ENCODE measurements around the gene GGT5. TPM values are rescaled to one million over a fixed set of nuclear protein-coding genes. Genes with fewer than 3 reads are reported as not detected.
"Not testable (repeated sequence)": the region's sequence is repeated elsewhere in the genome, so short reads cannot be mapped to it uniquely, and the experiment has no call there.

The GGT5 gene
- polyA plus RNA-seq, 3 donors = 13.5 to 16.5 (median 16.5) TPM

GRCh38 chr22:24206460-24207263, 38.2 kb downstream of the GGT5 start:
- DNase-seq (ENCODE audit: low read depth in 3 of 3, low spot score in 2 of 3) = not testable (repeated sequence)

GRCh38 chr22:24205438-24206195, 39.3 kb downstream of the GGT5 start:
- no peak for DNase-seq (ENCODE audit: low read depth in 3 of 3, low spot score in 2 of 3)

GRCh38 chr22:24203856-24204255, 41.0 kb downstream of the GGT5 start:
- not testable (repeated sequence) for DNase-seq (ENCODE audit: low read depth in 3 of 3, low spot score in 2 of 3)

- no peak for DNase-seq (ENCODE audit: low read depth in 3 of 3, low spot score in 2 of 3)
Observed at GRCh38 chr22:24201681-24202614, 42.9 kb downstream of the GGT5 start.

GRCh38 chr22:24200619-24201212, 44.2 kb downstream of the GGT5 start:
- DNase-seq (ENCODE audit: low read depth in 3 of 3, low spot score in 2 of 3) = no peak

- no peak for DNase-seq (ENCODE audit: low read depth in 3 of 3, low spot score in 2 of 3)
Observed at GRCh38 chr22:24198682-24199052, 46.2 kb downstream of the GGT5 start.

- no peak for DNase-seq (ENCODE audit: low read depth in 3 of 3, low spot score in 2 of 3)
Observed at GRCh38 chr22:24191893-24192292, 53.0 kb downstream of the GGT5 start.

- DNase-seq (ENCODE audit: low read depth in 3 of 3, low spot score in 2 of 3) = no peak
Observed at GRCh38 chr22:24191381-24191841, 53.5 kb downstream of the GGT5 start.

GRCh38 chr22:24190596-24191208, 54.2 kb downstream of the GGT5 start:
- no peak for DNase-seq (ENCODE audit: low read depth in 3 of 3, low spot score in 2 of 3)

- DNase-seq (ENCODE audit: low read depth in 3 of 3, low spot score in 2 of 3) = no peak
Observed at GRCh38 chr22:24190159-24190540, 54.7 kb downstream of the GGT5 start.

GRCh38 chr22:24189249-24190158, 55.4 kb downstream of the GGT5 start:
- DNase-seq (ENCODE audit: low read depth in 3 of 3, low spot score in 2 of 3) = peak in 2 of 3 donors; percentile 39 to 40

- DNase-seq (ENCODE audit: low read depth in 3 of 3, low spot score in 2 of 3) = no peak
Observed at GRCh38 chr22:24188705-24189248, 56.1 kb downstream of the GGT5 start.

GRCh38 chr22:24187731-24188644, 56.9 kb downstream of the GGT5 start:
- DNase-seq (ENCODE audit: low read depth in 3 of 3, low spot score in 2 of 3) = no peak

GRCh38 chr22:24186892-24187670, 57.8 kb downstream of the GGT5 start:
- no peak for DNase-seq (ENCODE audit: low read depth in 3 of 3, low spot score in 2 of 3)

GRCh38 chr22:24186352-24186740, 58.5 kb downstream of the GGT5 start:
- DNase-seq (ENCODE audit: low read depth in 3 of 3, low spot score in 2 of 3) = no peak

GRCh38 chr22:24185501-24186351, 59.2 kb downstream of the GGT5 start:
- DNase-seq (ENCODE audit: low read depth in 3 of 3, low spot score in 2 of 3) = no peak
